ENCODE data around the gene CAMK2G. TPM values are rescaled to one million over a fixed set of nuclear protein-coding genes. Genes with fewer than 3 reads are reported as not detected.
A peak's percentile ranks its signal among the peaks of the same experiment; 100 is the strongest.

Gene CAMK2G
- total RNA-seq, 1 experiment from 2014 or later: 147 TPM

GRCh38 chr10:73916761-73917470 lies 42.6 kb upstream of the CAMK2G start:
- Histone ChIP-seq H3K36me3 (ENCODE audit: low read depth) (peaks cover 53% of the 10 kb centered on the region), H3K4me1 (replicated peaks; ENCODE audit: insufficient read depth) (peaks cover 35% of the 10 kb centered on the region), H3K79me2 (ENCODE audit: low read depth) (peaks cover 29% of the 10 kb centered on the region), H3K27me3 (ENCODE audit: insufficient read depth, low read depth) (no peaks in the 10 kb centered on the region), H3K27ac (peak overlapping the region; percentile 21; the same call in 1 of the 2 replicates), H2AFZ (no peak overlapping the region), H3K9me2 (ENCODE audit: insufficient read depth) (no peaks in the 10 kb centered on the region), H4K20me1 (ENCODE audit: insufficient read depth) (no peaks in the 10 kb centered on the region), H3F3A (ENCODE audit: insufficient read depth, low read depth) (peaks cover 43% of the 10 kb centered on the region), H3K9me3 (ENCODE audit: insufficient read depth, low read depth) (peaks cover 14% of the 10 kb centered on the region; the same call in 1 of the 2 replicates), H3K4me2 (no peak overlapping the region), H3K4me3 (no peak overlapping the region)
- TF ChIP-seq CTCF (conservative IDR thresholded peaks at IDR 0.05): no peak
- TF ChIP-seq EZH2 (IDR thresholded peaks at IDR 0.05; ENCODE audit: low read depth): no peak
- CTCF ChIA-PET: interaction anchor here (0.7 kb wide), 1 partner anchor 10 kb away, joined by 5 read pairs; no protein-coding TSS in a partner anchor
- BruUV-seq (replicated peaks): no TSS peak
- intact Hi-C loops (cut with micrococcal nuclease; ENCODE audit: unreplicated experiment): no loop called here
- no peak for DNase-seq
- POLR2A ChIA-PET (ENCODE audit: unreplicated experiment): interaction anchor here (0.5 to 0.9 kb wide), 2 partner anchors 29 to 272 kb away, joined by 4 to 7 read pairs; no protein-coding TSS in a partner anchor

GRCh38 chr10:73915206-73915851 lies 41.0 kb upstream of the CAMK2G start:
- H3K4me1 ChIP-seq (replicated peaks; ENCODE audit: insufficient read depth): peaks cover 39% of the 10 kb centered on the region
- ChIA-PET CTCF (interaction anchor here (1.3 kb wide), 1 partner anchor 28 kb away, joined by 5 read pairs; no protein-coding TSS in a partner anchor), POLR2A (ENCODE audit: unreplicated experiment) (interaction anchor here (0.5 to 0.7 kb wide), 2 partner anchors 9 to 93 kb away, joined by 3 to 5 read pairs; no protein-coding TSS in a partner anchor)
- H3K27ac ChIP-seq: peak overlapping the region; percentile 29
- no peaks in the 10 kb centered on the region for H3K9me2 ChIP-seq (ENCODE audit: insufficient read depth)
- H3K36me3 ChIP-seq (ENCODE audit: low read depth): peaks cover 53% of the 10 kb centered on the region
- TF ChIP-seq CTCF (conservative IDR thresholded peaks at IDR 0.05) (no peak), EZH2 (IDR thresholded peaks at IDR 0.05; ENCODE audit: low read depth) (no peak)
- H4K20me1 ChIP-seq (ENCODE audit: insufficient read depth): no peaks in the 10 kb centered on the region
- H2AFZ ChIP-seq: no peak overlapping the region
- no TSS peak for BruUV-seq (replicated peaks)
- peaks cover 51% of the 10 kb centered on the region for H3F3A ChIP-seq (ENCODE audit: insufficient read depth, low read depth)
- no peak for DNase-seq
- intact Hi-C loops (cut with micrococcal nuclease; ENCODE audit: unreplicated experiment): no loop called here
- H3K9me3 ChIP-seq (ENCODE audit: insufficient read depth, low read depth): peaks cover 14% of the 10 kb centered on the region; the same call in 1 of the 2 replicates
- H3K4me2 ChIP-seq: peak overlapping the region; percentile 88
- H3K27me3 ChIP-seq (ENCODE audit: insufficient read depth, low read depth): no peaks in the 10 kb centered on the region
- H3K4me3 ChIP-seq: peak overlapping the region; percentile 85; the same call in 1 of the 2 replicates
- H3K79me2 ChIP-seq (ENCODE audit: low read depth): peaks cover 42% of the 10 kb centered on the region

GRCh38 chr10:73914036-73914435 lies 39.7 kb upstream of the CAMK2G start:
- TF ChIP-seq CTCF (conservative IDR thresholded peaks at IDR 0.05) (no peak), EZH2 (IDR thresholded peaks at IDR 0.05; ENCODE audit: low read depth) (no peak)
- Histone ChIP-seq H3K4me1 (replicated peaks; ENCODE audit: insufficient read depth) (peaks cover 50% of the 10 kb centered on the region), H3F3A (ENCODE audit: insufficient read depth, low read depth) (peaks cover 62% of the 10 kb centered on the region), H3K9me3 (ENCODE audit: insufficient read depth, low read depth) (peaks cover 3% of the 10 kb centered on the region; the same call in 1 of the 2 replicates), H3K36me3 (ENCODE audit: low read depth) (peaks cover 53% of the 10 kb centered on the region), H3K79me2 (ENCODE audit: low read depth) (peaks cover 50% of the 10 kb centered on the region), H2AFZ (no peak overlapping the region), H3K9me2 (ENCODE audit: insufficient read depth) (no peaks in the 10 kb centered on the region), H3K27ac (no peak overlapping the region), H3K4me3 (peak overlapping the region; percentile 85; the same call in 1 of the 2 replicates), H3K27me3 (ENCODE audit: insufficient read depth, low read depth) (no peaks in the 10 kb centered on the region), H3K4me2 (peak overlapping the region; percentile 88), H4K20me1 (ENCODE audit: insufficient read depth) (no peaks in the 10 kb centered on the region)
- no TSS peak for BruUV-seq (replicated peaks)
- intact Hi-C loops (cut with micrococcal nuclease; ENCODE audit: unreplicated experiment): no loop called here
- CTCF ChIA-PET: no interaction called here
- POLR2A ChIA-PET (ENCODE audit: unreplicated experiment): interaction anchor here (0.5 kb wide), 1 partner anchor 143 kb away, joined by 5 read pairs; no protein-coding TSS in a partner anchor
- no peak for DNase-seq
